Stimulated activated CD4-positive, alpha-beta T cell treated with anti-CD3 and anti-CD28 coated beads, Interleukin-4, amount 100 ng/mL, for 24 hours (primary cell): ENCODE measurements around the gene TSHZ2.

ENCODE experiments used
- DNase-seq: peaks from one replicate; pipeline ENCODE4 v3.0.0-alpha.2; 2020

The TSHZ2 gene

GRCh38 chr20:53141201-53142050, 169.3 kb downstream of the TSHZ2 start:
- no peak for DNase-seq

- DNase-seq, result no peak
These were observed 170.3 kb downstream of the TSHZ2 start for GRCh38 chr20:53142225-53143127.

- peak; percentile 72 for DNase-seq
These were observed 174.2 kb downstream of the TSHZ2 start for GRCh38 chr20:53146201-53146891.

- no peak for DNase-seq
These were observed 176.6 kb downstream of the TSHZ2 start for GRCh38 chr20:53148771-53149147.

- DNase-seq, result no peak
These were observed 177.2 kb downstream of the TSHZ2 start for GRCh38 chr20:53149148-53149889.

- DNase-seq, result no peak
These were observed 177.7 kb downstream of the TSHZ2 start for GRCh38 chr20:53149890-53150205.

GRCh38 chr20:53150532-53150931, 178.4 kb downstream of the TSHZ2 start:
- no peak for DNase-seq

GRCh38 chr20:53152228-53152627, 180.1 kb downstream of the TSHZ2 start:
- no peak for DNase-seq

GRCh38 chr20:53154540-53154939, 182.4 kb downstream of the TSHZ2 start:
- peak; percentile 24 for DNase-seq

- peak; percentile 23 for DNase-seq
These were observed 185.6 kb downstream of the TSHZ2 start for GRCh38 chr20:53157443-53158408.

GRCh38 chr20:53159160-53159559, 187.0 kb downstream of the TSHZ2 start:
- DNase-seq, result no peak

GRCh38 chr20:53161073-53161472, 188.9 kb downstream of the TSHZ2 start:
- DNase-seq, result no peak

- DNase-seq, result no peak
These were observed 189.3 kb downstream of the TSHZ2 start for GRCh38 chr20:53161473-53161872.

- DNase-seq, result no peak
These were observed 190.2 kb downstream of the TSHZ2 start for GRCh38 chr20:53162251-53162835.

- no peak for DNase-seq
These were observed 191.3 kb downstream of the TSHZ2 start for GRCh38 chr20:53163486-53163885.

- DNase-seq, result no peak
These were observed 191.9 kb downstream of the TSHZ2 start for GRCh38 chr20:53164072-53164471.

GRCh38 chr20:53165452-53165851, 193.3 kb downstream of the TSHZ2 start:
- no peak for DNase-seq

GRCh38 chr20:53168491-53168890, 196.3 kb downstream of the TSHZ2 start:
- DNase-seq, result no peak

GRCh38 chr20:53170196-53170595, 198.0 kb downstream of the TSHZ2 start:
- no peak for DNase-seq

- DNase-seq, result no peak
These were observed 198.9 kb downstream of the TSHZ2 start for GRCh38 chr20:53171065-53171464.

GRCh38 chr20:53174454-53174853, 202.3 kb downstream of the TSHZ2 start:
- no peak for DNase-seq
